BE2C (cell line): ENCODE measurements around the gene LSAMP.

Experiments used
- DNase-seq: peaks from one replicate; pipeline ENCODE4 v3.0.0-alpha.2; 2020
- H3K27me3 ChIP-seq: fragments of 250-450 bp; sonication (Bioruptor Pico); 2 replicates; pipeline ENCODE4 v1.5.1; 2020; ENCODE audit warnings: mild to moderate bottlenecking
- H3K36me3 ChIP-seq: fragments of 250-450 bp; sonication (Bioruptor Pico); 2 replicates; pipeline ENCODE4 v1.5.1; 2020; ENCODE audit warnings: mild to moderate bottlenecking
- H3K4me1 ChIP-seq: fragments of 250-450 bp; sonication (Bioruptor Pico); 2 replicates; pipeline ENCODE4 v1.5.1; 2020
- H3K4me3 ChIP-seq: 2 replicates; pipeline ENCODE4 v1.5.1; 2011; ENCODE audit warnings: low read depth, low read length
- H3K9me3 ChIP-seq: fragments of 250-450 bp; sonication (Bioruptor Pico); 2 replicates; pipeline ENCODE4 v1.5.1; 2020
- TF ChIP-seq, protein P1 (sequence below): IDR thresholded peaks from 2 replicates; pipeline ENCODE4 v1.5.1; 2012; ENCODE audit warnings: mild to moderate bottlenecking, low read depth, low read length

LSAMP gene

DNA sequence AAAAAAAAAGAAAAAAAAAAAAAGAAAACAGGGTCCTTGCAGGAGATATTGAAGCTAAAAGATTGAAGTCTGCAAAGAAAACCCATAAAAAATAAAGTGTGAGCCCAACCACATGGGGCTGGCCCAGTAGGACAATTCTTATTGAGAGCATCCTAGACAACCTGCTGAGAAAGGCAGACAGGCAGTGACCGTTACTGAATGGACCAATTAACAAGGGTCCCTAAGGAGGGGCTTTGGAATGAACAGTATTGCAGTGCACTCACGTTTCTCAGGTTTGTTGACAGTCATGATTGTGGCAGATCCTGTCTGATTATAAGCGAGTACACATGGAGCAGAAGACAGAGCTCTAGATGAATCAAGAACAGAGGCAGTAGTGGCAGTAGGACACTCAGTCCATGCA lies 168.6 kb downstream of the LSAMP start:
- Histone ChIP-seq H3K4me1 (no peaks in the 10 kb centered on the region), H3K27me3 (no peaks in the 10 kb centered on the region), H3K9me3 (no peaks in the 10 kb centered on the region), H3K4me3 (no peak overlapping the region), H3K36me3 (no peaks in the 10 kb centered on the region)
- DNase-seq = no peak
- TF ChIP-seq, protein P1, sequence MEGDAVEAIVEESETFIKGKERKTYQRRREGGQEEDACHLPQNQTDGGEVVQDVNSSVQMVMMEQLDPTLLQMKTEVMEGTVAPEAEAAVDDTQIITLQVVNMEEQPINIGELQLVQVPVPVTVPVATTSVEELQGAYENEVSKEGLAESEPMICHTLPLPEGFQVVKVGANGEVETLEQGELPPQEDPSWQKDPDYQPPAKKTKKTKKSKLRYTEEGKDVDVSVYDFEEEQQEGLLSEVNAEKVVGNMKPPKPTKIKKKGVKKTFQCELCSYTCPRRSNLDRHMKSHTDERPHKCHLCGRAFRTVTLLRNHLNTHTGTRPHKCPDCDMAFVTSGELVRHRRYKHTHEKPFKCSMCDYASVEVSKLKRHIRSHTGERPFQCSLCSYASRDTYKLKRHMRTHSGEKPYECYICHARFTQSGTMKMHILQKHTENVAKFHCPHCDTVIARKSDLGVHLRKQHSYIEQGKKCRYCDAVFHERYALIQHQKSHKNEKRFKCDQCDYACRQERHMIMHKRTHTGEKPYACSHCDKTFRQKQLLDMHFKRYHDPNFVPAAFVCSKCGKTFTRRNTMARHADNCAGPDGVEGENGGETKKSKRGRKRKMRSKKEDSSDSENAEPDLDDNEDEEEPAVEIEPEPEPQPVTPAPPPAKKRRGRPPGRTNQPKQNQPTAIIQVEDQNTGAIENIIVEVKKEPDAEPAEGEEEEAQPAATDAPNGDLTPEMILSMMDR = no peak

DNA sequence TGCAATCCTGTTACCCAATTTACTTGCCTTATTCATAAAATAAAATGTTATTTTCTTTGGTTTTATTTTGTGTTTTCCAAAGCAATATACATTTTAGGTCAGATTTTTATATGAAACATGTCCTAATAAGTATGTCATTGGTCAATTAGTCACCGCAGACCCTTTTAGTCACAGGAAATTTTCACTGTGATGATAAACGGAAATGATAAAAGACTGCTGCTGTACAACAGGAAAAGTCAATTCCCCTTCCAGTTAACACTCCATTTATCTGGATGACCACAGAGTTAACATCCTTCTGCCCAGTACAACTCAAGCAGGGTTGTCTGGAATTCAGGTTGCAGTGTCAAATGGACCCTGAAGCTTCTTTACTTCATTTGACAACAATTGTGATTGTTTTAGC lies 175.2 kb downstream of the LSAMP start:
- Histone ChIP-seq H3K4me1 (no peaks in the 10 kb centered on the region; the same call in 1 of the 2 replicates), H3K27me3 (no peaks in the 10 kb centered on the region), H3K9me3 (no peaks in the 10 kb centered on the region), H3K36me3 (no peaks in the 10 kb centered on the region), H3K4me3 (no peak overlapping the region)
- TF ChIP-seq, protein P1 = no peak
- no peak for DNase-seq

DNA sequence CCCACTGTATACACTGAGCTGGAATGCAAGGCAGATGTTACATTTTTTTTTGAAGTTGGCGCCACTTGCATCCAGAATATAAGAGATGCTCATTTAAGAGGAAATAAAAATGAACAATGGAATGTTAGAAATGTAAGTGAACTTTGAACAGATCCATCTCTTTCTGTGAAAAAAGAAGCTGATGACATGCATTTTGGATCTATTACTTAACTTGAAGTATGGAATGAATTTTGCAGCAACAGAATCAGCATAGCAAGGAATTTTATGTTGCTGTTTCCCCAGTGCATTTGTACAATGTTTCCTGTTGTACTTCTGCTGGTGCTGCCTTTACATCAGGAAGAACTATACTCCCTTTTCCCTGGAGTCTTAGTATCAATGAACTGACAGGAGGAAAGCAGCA lies 178.2 kb downstream of the LSAMP start:
- no peak for DNase-seq
- Histone ChIP-seq H3K27me3 (no peaks in the 10 kb centered on the region), H3K4me3 (no peak overlapping the region), H3K4me1 (no peaks in the 10 kb centered on the region; the same call in 1 of the 2 replicates), H3K9me3 (no peaks in the 10 kb centered on the region), H3K36me3 (no peaks in the 10 kb centered on the region)
- TF ChIP-seq, protein P1 = no peak

DNA sequence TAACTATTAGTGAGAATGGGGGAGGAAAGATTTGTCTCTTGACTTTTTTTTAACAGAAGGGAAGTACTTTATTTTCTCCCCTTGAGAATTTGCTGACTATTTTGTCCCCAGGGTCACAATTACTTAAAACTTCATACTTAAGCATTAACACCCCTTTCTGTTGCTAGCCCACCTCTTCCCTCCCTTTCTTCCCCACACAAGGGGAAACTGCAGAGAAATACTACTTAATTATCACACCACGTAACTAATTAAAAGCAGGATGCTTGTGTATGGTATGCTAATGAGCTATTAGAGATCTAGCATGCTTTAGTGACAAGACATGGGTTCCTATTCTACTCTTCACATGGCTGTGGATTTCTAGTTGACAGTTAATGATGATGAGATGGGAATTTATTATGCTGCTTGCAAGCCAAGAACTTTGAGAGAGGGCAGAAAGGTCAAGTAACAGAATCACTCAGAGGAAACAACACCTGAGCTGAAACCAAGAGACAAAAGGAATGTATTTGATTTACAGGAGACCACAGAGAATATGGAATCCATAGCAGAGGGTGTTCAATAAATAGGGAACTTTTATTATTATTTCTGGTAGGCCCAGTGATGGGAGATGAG lies 179.2 kb downstream of the LSAMP start:
- no peak overlapping the region for H3K4me3 ChIP-seq
- TF ChIP-seq, protein P1 = no peak
- no peaks in the 10 kb centered on the region for H3K36me3 ChIP-seq
- no peaks in the 10 kb centered on the region; the same call in 1 of the 2 replicates for H3K4me1 ChIP-seq
- no peaks in the 10 kb centered on the region for H3K27me3 ChIP-seq
- DNase-seq = no peak
- no peaks in the 10 kb centered on the region for H3K9me3 ChIP-seq

DNA sequence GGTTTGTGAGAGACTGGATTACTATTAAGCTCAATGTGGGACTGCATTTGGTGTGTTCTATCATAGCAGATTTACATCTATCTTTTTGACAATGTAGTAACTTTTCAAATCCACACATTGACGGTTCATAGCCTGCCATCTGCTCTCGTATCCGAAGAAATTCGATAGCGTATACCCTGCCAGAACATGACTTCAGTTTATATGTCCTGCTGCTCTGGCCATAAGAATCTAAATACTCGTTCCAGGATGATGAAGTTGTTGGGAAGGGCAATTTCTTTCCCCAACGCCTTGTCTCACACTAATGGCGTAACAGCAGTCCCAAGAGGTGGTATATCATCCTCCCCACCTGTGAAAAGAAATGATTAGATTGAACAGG lies 180.0 kb downstream of the LSAMP start:
- H3K36me3 ChIP-seq = no peaks in the 10 kb centered on the region
- H3K4me1 ChIP-seq = no peaks in the 10 kb centered on the region; the same call in 1 of the 2 replicates
- TF ChIP-seq, protein P1 = no peak
- no peak for DNase-seq
- no peaks in the 10 kb centered on the region for H3K27me3 ChIP-seq
- H3K4me3 ChIP-seq = no peak overlapping the region
- H3K9me3 ChIP-seq = no peaks in the 10 kb centered on the region

DNA sequence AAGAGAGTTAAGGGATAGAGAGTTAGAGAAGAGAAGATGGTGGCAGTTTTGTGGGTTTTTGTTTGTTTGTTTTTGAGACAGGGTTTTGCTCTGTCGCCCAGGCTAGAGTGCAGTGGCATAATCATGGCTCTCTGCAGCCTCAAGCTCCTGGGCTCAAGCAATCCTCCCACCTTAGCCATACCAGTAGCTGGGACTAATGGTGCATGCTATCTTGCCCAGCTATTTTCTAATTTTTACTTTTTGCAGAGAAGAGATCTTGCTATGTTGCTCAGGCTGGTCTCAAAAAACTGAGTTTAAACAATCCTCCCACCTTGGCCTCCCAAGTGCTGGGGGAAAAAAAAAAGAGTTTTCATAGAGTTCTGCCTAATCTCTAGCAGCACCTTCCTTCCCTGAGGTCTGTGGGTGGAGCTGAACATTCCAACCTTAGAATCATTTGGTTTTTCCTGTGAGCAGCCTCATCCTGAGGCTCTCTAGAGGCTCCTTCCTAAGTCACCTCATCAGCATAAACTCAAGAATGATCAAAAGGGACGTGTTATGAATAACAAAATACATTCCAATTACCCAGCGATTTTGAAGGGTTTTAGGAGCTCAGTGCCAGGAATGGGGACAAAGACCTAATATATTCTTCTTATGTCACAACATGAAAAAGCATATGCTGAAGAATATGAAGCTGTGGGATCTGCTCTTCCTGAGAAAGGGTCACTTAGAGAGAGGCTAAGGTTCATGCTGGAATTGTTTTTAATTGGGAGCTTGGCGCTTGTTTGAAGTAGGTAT lies 180.6 kb downstream of the LSAMP start:
- H3K27me3 ChIP-seq = no peaks in the 10 kb centered on the region
- no peaks in the 10 kb centered on the region for H3K9me3 ChIP-seq
- H3K4me3 ChIP-seq = no peak overlapping the region
- DNase-seq = no peak
- no peaks in the 10 kb centered on the region for H3K36me3 ChIP-seq
- TF ChIP-seq, protein P1 = no peak
- no peaks in the 10 kb centered on the region for H3K4me1 ChIP-seq
